HUES6 (cell line): ENCODE data around the gene NPTX1.

Experiments
- H3K27ac ChIP-seq: 2 replicates; pipeline ENCODE4 v1.7.0; 2013; ENCODE audit warnings: low read depth, mild to moderate bottlenecking, low read length, inconsistent platforms
- H3K27me3 ChIP-seq: 2 replicates; pipeline ENCODE4 v1.6.1; 2013; ENCODE audit warnings: low read length; ENCODE audit not compliant: control insufficient read depth, insufficient read depth
- H3K36me3 ChIP-seq: 2 replicates; pipeline ENCODE4 v1.6.1; 2013; ENCODE audit warnings: low read length; ENCODE audit not compliant: control insufficient read depth, insufficient read depth
- H3K4me1 ChIP-seq: 2 replicates; pipeline ENCODE4 v1.6.1; 2013; ENCODE audit warnings: low read length; ENCODE audit not compliant: control insufficient read depth, insufficient read depth
- H3K4me3 ChIP-seq: 2 replicates; pipeline ENCODE4 v1.5.1; 2013; ENCODE audit warnings: low read depth, low read length
- H3K9ac ChIP-seq: one replicate; pipeline ENCODE4 v1.6.1; 2013; ENCODE audit warnings: mild to moderate bottlenecking, low read length
- H3K9me3 ChIP-seq: 2 replicates; pipeline ENCODE4 v1.6.1; 2013; ENCODE audit warnings: low read depth, low read length; ENCODE audit not compliant: control insufficient read depth, insufficient read depth

NPTX1 gene, protein sequence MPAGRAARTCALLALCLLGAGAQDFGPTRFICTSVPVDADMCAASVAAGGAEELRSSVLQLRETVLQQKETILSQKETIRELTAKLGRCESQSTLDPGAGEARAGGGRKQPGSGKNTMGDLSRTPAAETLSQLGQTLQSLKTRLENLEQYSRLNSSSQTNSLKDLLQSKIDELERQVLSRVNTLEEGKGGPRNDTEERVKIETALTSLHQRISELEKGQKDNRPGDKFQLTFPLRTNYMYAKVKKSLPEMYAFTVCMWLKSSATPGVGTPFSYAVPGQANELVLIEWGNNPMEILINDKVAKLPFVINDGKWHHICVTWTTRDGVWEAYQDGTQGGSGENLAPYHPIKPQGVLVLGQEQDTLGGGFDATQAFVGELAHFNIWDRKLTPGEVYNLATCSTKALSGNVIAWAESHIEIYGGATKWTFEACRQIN

DNA sequence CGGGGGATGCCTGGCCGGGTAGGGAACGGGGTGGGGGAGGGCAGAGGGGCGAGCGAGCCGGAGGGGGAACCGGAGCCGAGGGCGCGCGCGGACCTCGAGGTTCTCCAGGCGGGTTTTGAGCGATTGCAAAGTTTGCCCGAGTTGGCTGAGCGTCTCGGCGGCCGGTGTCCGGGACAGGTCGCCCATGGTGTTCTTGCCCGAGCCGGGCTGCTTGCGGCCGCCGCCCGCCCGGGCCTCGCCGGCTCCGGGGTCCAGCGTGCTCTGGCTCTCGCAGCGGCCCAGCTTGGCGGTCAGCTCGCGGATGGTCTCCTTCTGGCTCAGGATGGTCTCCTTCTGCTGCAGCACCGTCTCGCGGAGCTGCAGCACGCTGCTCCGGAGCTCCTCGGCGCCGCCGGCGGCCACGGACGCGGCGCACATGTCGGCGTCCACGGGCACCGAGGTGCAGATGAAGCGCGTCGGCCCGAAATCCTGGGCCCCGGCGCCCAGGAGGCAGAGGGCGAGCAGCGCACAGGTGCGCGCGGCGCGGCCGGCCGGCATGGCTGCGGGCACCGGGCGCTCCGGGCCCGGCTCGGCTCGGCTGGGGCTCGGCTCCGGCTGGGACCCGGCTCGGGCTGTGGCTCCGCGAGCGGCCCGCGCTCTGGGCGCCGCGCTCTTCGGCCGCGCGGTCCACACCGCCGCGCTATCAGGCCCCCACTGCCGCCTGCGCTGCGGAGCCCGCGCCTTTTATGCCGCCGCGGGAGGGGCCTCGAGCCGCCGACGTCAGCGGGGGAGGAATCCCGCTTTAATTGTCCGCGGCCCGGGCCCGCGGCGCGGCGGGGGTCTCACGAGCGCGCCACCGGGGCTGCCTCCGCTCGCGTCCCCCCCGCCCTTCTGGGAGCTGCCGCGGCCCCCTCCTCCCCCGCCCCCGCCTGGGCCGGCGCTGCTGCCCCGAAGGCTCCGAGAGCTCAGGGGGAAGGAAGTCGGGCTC, at the start of gene NPTX1:
NPTX1 (minus strand) TSS at position 698 of the 967 bp plus-strand sequence; CDS start at position 537, 161 bp downstream.
- H3K9ac ChIP-seq, result no peak within 1 kb of the TSS

DNA sequence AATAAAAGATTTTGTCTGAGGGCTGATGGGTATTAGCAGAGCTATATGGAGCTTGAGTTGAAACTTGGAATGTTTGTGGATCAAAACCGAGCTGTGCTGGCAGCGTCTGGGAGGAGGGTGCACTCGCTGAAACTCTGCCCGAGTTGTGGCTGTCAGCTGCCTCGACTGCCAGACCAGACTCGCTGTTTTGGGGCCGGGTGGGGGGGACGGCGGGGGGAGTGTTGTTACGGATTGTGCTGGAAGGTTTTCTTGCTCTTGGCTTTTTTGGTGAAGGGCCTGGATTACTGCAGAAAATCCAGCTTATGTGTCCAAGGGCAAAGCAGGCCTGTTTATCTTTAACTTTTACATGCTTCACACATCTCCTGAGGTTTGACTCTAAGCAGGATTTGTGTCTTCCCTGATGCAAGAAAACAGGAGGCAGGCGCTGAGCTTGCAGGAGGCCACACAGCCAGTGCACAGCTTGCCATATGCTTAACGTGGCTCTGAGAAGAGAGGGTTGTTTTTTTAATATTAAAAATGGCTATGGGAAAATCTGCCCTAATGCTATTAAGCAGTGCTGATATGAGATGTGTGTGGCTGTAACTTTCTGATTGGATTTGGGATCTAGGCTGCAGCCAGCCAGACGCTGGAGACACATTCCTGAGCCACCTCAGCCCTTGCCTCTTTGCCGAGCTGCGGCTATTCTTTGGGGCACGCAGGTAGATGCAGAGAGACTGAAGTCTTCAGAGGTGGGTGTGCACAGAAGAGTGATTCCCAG, 47.7 kb upstream of the NPTX1 start:
- H3K36me3 ChIP-seq, result no peaks in the 10 kb centered on the region
- H3K27me3 ChIP-seq, result peaks cover 44% of the 10 kb centered on the region; the same call in 1 of the 2 replicates
- H3K9me3 ChIP-seq, result peaks cover 5% of the 10 kb centered on the region; the same call in 1 of the 2 replicates
- no peak overlapping the region for H3K4me3 ChIP-seq
- no peak overlapping the region for H3K27ac ChIP-seq
- H3K4me1 ChIP-seq, result peaks cover 12% of the 10 kb centered on the region
- no peak overlapping the region for H3K9ac ChIP-seq

More for the DNA sequence above, at the start of gene NPTX1:
- Histone ChIP-seq H3K4me3 (peak within 1 kb of the TSS; percentile 52), H3K27me3 (peaks cover 100% of the 10 kb centered on the region), H3K9me3 (no peaks in the 10 kb centered on the region), H3K4me1 (peaks cover 7% of the 10 kb centered on the region; the same call in 1 of the 2 replicates), H3K36me3 (no peaks in the 10 kb centered on the region), H3K27ac (no peak within 1 kb of the TSS)

DNA sequence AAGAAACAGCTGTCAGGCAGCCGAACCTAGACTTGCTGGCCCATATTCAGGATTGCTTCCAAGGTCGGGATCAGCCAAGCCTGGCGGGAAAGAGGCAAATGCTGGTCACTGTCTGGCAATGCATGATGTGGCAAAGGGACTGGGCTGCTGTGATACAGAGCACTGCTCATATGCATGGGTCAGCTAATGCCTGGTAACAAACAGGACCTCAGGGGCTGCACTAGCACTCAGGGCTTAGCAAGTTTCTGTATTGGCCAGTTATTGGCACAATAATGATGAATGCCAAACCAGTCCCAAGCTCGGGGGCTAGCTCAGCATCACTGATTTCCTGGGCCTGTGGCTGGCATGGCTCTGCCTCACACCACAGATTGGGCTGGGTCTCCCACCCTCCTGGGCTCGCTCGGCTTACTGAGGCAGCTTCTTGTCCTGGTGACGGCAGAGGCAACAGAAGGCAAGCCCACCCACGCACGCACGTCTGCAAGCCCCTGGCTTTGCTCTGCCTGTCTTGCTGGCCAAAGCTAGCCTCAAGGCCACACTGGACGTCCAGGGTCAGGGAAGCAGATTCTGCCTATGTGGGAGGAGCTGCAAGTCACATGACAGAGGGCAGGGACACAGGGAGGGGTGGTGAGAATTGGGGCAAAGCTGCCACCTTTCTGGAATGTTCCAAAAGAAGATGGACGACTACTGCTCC, 46.8 kb upstream of the NPTX1 start:
- Histone ChIP-seq H3K4me3 (no peak overlapping the region), H3K9me3 (peaks cover 5% of the 10 kb centered on the region; the same call in 1 of the 2 replicates), H3K36me3 (no peaks in the 10 kb centered on the region), H3K9ac (no peak overlapping the region), H3K4me1 (peaks cover 12% of the 10 kb centered on the region), H3K27ac (no peak overlapping the region), H3K27me3 (peaks cover 48% of the 10 kb centered on the region; the same call in 1 of the 2 replicates)

DNA sequence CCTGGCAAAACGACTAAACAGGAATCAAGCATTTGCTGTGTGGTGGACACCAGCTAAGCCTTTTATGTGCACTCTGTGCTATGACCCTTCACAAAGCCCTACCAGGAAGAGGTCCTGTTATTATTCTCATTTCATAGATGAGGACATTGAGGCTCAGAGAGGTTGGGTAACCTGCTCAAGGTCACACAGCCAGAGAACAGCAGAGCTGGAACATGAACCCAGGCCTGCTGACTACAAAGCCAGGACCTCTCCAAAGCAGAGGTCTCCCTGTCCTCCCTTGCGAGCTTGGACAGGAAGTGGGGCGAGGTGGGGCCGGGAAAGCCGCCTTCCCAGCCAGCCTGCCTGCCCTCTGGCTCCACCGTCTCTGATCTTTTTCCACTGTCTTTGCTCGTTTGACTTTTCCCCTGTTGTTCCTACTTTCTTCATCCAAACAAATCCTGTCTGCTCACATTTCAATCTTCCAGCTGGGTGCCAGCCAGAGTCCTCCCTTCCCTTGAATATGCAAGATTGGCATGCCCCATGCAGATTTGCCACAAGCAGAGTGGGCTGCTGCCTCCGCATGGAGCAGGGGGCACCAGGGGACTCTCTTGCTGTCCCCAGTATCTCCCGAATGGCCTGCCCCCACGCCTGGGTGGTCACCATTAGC, 44.5 kb upstream of the NPTX1 start:
- Histone ChIP-seq H3K36me3 (no peaks in the 10 kb centered on the region), H3K27me3 (peaks cover 44% of the 10 kb centered on the region; the same call in 1 of the 2 replicates), H3K27ac (no peak overlapping the region), H3K9me3 (peaks cover 5% of the 10 kb centered on the region; the same call in 1 of the 2 replicates), H3K9ac (no peak overlapping the region), H3K4me1 (0 out of 2 replicates have a peak, but pooled peaks cover under 1% of the 10 kb centered on the region), H3K4me3 (no peak overlapping the region)

DNA sequence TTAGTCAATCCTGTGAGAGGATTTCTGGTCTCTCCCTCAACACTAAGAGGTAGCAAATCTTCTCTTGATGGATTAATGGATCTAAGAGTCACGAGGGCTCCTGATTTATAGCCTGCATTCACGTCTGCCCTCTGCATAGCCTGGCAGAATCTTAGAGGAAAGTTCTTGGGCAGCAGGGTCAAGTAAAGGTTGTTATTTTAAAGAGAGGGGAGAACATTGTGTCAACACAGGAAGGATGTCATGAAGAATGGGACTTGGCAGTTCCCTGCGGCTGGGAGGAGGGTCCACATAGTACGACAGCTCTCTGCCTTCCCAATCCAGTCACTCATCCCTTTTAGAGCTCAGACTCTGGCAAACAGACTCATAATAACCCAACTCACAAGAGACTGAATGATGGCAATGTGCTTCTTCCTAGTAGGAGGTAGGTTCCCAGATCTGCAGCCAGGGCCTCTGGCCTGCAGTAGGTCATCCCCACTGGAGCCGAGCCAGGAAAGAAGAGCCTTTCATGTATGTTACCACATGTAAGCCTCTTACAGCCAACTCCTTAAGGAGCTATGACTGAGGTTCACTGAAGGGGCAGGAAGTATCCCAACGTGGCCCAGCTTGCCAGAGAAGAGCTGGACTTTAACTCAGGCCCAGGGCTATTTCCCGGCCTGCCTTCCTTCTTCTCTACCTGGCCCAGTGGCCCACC, 42.8 kb upstream of the NPTX1 start:
- Histone ChIP-seq H3K4me3 (no peak overlapping the region), H3K4me1 (no peaks in the 10 kb centered on the region), H3K27me3 (peaks cover 31% of the 10 kb centered on the region; the same call in 1 of the 2 replicates), H3K9ac (no peak overlapping the region), H3K9me3 (peaks cover 5% of the 10 kb centered on the region; the same call in 1 of the 2 replicates), H3K36me3 (no peaks in the 10 kb centered on the region), H3K27ac (no peak overlapping the region)

DNA sequence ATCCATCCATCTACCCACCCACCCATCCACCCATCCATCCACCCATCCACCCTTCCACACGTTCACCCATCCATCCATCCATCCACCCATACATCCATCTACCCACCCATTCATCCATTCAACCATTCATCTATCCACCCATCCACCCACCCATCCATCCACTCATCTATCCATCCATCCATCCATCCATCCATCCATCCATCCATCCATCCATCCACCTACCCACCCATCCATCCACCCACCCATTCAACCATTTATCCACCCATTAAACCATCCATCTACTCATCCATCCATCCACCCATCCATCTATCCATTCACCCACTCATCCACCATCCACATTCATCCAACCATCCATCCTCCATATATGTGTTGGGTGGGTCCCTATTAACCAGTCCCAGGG, 42.0 kb upstream of the NPTX1 start:
- no peaks in the 10 kb centered on the region for H3K4me1 ChIP-seq
- peaks cover 30% of the 10 kb centered on the region; the same call in 1 of the 2 replicates for H3K27me3 ChIP-seq
- H3K36me3 ChIP-seq, result no peaks in the 10 kb centered on the region
- no peak overlapping the region for H3K27ac ChIP-seq
- no peak overlapping the region for H3K4me3 ChIP-seq
- no peak overlapping the region for H3K9ac ChIP-seq
- peaks cover 5% of the 10 kb centered on the region; the same call in 1 of the 2 replicates for H3K9me3 ChIP-seq

DNA sequence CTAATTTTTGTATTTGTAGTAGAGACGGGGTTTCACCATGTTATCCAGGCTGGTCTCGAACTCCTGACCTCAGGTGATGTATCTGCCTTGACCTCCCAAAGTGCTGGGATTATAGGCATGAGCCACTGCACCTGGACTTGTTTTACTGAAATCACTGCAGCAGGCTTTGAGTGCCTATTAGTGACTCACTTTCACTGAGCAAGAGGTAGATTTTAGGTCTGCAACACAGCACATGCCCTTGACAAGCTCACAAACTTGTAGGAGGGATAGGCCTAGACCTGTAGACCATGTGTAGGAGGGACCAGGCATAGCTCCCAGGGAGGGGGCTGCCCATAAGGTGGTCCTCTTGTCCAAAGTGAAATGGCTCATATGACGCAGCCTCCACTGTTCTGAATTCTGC, 41.2 kb upstream of the NPTX1 start:
- peaks cover 26% of the 10 kb centered on the region; the same call in 1 of the 2 replicates for H3K27me3 ChIP-seq
- H3K9me3 ChIP-seq, result no peaks in the 10 kb centered on the region
- H3K9ac ChIP-seq, result no peak overlapping the region
- no peaks in the 10 kb centered on the region for H3K4me1 ChIP-seq
- H3K27ac ChIP-seq, result no peak overlapping the region
- no peak overlapping the region for H3K4me3 ChIP-seq
- no peaks in the 10 kb centered on the region for H3K36me3 ChIP-seq

DNA sequence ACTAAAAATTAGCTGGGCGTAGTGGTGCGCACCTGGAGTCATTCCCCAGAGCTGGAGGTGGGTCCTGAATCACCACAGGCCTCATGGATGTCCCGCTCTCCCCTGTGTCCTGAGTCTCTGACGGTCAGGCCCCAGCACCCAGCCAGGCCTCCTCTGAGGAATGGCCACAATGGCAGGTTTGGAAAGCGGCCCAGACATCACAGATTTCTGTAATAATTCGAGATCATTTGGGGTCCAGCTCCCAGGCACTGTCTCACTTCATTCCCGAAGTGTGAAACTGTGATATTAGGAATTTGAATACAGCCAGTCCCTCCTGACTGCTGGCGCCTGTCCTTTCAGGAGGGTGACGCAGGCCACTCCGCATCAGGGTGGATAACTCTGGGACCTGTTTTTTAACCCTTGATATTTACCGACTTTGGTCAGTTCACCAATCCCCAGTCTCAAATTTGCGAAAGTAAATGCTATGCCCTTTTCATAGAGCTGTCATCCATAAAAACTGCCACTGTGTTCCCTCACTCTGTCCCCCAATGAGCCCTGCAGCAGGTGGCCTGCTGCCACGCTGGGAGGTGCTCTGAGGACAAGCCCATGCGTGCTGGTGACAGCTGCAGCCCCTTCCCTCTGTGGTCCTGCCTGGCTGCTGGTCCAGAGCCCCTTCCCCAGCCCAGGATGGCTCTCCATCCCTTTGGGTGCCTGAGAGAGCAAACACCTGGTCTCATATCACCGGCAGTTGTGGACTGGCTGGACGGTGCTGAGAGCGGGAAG, 39.9 kb upstream of the NPTX1 start:
- Histone ChIP-seq H3K4me1 (no peaks in the 10 kb centered on the region), H3K9ac (no peak overlapping the region), H3K9me3 (no peaks in the 10 kb centered on the region), H3K27me3 (peaks cover 35% of the 10 kb centered on the region; the same call in 1 of the 2 replicates), H3K36me3 (no peaks in the 10 kb centered on the region), H3K4me3 (no peak overlapping the region), H3K27ac (no peak overlapping the region)

DNA sequence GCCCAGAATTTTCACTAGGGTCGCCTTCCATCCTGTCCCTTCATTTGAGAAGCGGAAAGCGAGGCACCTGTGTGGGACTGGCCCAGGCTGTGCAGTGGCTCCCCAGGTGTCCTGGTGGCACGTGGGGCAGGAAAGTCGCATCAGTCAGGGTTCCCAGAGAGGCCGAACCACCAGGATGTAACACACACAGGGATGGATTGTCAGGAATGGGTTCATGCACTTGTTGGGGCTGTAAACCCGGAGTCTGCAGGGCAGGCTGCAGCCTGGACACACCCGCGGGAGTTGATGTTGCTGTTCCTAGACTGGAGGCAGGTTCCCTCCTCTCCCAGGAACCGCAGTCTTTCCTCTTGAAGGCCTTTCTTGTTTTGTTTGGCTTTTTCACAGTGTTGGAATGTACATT, 37.5 kb upstream of the NPTX1 start:
- Histone ChIP-seq H3K36me3 (no peaks in the 10 kb centered on the region), H3K27ac (no peak overlapping the region), H3K9ac (no peak overlapping the region), H3K4me1 (no peaks in the 10 kb centered on the region), H3K9me3 (no peaks in the 10 kb centered on the region), H3K4me3 (no peak overlapping the region), H3K27me3 (peaks cover 47% of the 10 kb centered on the region; the same call in 1 of the 2 replicates)
